Stimulated activated naive CD4-positive, alpha-beta T cell (primary cell): Measurements from ENCODE around the gene LIN52.

Experiments used
- DNase-seq, 6 experiments: peaks; one replicate each; lab custom pipeline; 2025; lab: John Stamatoyannopoulos, UW

Gene LIN52

DNA sequence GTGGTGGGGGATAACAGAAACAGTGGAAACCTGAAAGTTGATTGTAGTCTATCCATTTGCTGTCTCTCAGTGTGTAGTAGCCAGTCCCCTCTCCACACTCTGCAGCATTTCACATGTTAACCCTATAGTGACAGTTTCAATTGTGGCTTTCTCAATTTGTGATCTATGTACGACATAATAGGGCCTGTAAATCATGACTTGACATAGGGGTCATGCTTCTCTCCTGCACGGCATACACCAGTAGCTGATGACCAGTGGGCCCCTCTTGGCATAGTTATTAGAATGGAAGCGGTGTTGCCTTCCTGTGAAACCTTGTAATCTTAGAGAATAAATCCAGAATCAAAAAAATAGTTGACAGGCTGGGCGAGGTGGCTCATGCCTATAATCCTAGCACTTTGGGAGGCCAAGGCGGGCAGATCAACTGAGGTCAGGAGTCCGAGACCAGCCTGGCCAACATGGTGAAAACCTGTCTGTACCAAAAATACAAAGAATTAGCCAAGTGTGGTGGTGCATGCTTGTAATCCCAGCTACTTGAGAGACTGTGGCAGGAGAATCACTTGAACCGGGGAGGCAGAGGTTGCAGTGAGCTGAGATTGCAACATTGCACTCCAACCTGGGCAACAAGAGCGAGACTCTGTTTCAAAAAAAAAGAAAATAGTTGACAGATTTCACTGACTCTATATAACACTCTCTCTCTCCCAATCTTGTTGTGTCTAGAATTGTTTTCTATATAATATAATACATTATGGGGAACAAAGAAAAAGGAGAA, 109.9 kb downstream of the LIN52 start:
- DNase-seq: no peak

DNA sequence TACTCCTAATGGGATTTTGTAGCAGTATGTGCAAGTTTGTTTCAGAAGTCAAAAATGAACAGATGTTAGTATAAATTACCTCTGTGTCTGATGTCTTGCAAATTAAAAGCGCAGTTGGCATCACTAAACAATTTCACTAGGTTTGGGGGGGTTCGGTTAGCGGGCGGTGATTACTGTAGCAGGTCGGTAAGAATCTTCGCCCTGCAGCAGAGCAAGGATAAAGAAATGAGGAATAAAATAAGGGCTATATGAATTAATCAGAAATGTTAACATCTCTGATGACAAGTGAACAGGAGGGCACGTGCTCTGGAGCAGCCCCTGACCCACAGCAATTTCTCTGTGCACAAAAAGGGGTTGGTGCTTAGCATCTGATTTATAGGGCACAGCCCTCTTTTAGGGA, 110.9 kb downstream of the LIN52 start:
- no peak for DNase-seq

DNA sequence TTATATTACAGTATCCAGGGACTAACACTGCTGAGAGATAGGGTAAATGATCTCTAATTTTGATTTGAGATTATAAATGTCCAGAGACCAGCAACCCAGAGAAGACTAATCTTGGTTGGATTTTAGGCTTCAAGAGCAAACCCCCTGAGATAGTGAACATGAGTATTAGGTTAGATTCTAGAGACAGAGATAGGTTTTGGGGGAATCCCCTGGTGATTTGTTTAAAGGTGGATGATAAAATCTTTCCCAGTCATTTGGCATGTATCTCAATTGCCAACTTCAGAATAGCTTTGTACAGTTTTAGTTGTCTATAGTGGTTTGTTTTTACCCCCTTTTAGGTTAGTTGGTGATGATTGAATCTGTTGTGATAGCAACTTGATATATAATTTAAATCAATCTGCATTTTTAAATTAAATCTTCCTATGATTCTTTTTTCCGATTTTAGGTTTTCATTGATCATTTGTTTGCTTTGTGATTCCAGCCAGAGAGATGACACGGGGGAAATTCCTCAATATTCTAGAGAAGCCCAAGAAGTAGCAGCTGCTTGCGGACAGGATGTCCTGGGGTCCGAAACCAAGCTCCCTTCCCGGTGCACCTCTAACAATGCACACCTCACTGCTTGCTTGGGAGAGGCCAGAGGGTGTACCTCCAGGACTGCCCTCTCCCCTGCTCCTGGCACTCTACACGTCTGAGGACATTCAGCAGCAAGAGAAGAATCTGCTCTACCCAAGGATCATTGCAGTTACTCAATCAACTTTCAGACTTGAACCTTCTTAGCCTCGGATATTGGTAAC, 113.9 kb downstream of the LIN52 start:
- DNase-seq: no peak

DNA sequence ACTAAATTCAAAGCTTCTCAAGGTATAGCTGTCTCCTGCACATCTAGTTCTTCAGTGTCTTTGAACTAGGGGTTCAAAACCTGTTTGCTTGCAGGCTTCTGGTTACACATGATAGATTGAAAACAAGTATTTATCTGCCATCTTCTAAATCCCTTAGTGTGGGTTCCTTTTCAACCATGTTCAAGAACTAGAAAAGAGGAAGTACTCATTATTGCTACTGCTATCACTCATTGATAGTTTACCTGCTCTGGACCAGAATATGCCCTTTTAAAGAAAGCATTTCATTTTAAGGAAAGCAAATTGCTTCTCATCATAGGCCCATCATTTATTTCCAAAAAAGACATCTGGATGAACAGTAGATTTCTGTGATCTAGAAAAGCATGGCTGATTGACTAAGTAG, 117.4 kb downstream of the LIN52 start:
- no peak for DNase-seq

DNA sequence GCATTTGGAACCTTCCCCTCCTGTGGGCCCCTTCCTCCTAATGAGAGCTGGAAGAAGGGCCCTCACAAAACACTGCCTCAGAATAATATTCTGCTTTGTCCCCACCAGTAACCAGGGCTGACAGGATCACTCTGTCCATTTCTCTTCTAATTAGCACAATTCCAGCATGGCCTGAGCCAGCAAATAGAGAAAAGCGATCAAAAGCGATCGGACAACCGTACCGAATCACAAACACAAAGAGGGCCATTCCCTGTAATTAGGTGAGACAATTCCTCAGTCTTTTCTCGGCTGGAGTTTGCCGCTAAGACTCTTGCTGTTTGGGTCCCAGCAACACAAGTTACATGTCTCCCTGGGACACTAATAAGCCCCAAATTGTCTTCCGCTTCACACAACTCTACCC, 118.9 kb downstream of the LIN52 start:
- no peak for DNase-seq

DNA sequence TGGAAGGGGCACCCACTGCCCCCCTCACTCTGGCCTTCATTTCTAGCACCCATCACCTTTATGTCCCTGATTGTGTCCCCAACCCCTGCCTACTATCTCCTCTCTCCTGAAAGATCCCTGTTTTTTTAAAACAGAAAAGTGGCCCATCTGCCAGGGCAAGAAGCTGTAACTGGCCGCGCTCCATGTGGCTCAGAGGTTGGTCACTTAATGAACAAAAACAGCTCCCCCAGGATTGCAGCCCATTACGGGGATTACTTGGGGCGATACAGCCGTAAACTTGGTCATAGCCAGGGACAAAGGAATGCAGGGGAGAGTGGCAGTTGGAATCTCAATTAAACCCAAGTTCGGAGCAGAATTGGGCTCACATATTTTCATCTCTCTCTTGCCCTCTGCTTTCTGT, 119.7 kb downstream of the LIN52 start:
- DNase-seq: no peak

DNA sequence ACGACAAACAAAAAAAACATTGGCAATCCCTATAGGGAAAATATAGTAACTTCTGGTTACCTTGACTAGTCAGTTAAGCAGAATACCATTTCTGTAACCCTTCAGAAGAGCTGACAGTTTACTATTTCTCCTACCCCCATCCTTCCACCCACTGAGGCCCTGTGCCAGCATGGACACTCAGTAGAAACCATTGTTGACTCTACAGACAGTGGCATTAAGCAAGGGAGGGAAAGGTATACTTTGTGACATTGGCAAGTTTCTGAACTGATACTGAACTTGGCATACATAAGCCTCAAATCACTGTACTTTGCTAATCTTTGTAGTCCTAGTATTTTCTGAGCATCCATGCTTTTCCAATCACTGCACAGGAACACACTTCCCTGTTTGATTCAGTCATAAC, 121.1 kb downstream of the LIN52 start:
- DNase-seq: no peak

DNA sequence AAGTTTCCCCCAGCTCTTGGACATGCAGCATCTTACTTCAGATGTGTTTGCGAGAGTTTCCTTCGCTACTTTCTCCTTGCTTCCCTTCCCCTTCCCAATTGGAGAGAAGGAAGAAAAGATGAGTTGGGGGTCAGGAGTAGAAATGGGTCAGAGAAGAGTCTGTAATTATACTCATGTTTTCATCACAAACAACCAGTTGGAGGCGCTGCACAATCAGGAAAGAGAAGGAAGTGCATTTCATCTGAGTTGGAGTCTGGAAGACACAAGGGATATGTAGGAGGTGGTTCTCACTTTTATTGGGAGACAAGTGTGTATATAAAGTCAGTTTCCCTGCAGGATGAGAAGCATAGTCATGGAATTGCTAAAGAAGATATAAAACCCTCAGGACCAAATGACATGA, 123.2 kb downstream of the LIN52 start:
- no peak for DNase-seq

DNA sequence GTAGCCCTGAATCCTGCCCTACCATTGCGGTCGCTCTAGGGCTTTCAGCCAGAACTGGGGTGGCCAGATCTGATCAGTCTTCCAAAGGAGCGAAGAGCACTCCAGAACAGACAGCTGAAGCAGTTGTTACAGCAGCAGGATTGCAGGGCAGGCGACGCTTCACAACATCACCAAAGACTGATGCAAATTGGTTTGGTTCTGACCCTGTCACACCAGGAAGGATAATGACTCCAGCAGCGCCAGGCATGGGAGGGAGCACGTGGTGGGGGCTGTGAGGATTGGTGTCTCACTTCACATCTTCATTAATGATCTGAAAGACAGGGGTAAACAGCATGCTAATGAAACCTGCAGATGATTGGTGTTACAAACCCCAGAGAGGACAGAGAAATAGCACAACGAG, 123.9 kb downstream of the LIN52 start:
- no peak for DNase-seq

DNA sequence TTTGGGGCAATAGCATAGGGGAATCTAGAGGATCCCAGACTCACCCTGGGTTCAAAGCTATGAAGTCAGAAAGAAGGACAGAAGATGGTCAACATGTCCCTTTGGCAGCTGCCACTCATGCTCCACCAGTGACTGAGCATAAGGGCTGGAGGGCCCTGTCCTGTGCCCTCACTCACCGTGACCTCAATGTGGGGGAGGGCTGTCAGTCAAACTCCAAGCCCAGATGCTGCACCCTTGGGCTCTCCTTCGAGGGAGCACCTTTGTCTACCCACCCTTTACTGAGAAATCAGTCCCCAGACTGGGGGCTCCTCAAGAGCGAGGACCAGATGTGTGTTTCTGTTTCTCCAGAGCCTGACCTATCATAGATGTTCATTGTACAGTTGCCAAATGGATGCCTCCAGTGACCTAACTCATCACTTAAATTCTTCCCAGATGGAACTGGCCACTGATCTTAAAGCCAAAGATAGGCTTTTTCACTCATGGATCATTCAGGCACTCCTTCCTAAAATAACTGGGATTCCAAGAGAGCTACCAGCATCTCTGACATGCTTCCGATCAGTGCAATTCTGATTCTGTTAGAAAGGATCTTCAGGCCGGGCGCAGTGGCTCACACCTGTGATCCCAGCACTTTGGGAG, 127.3 kb downstream of the LIN52 start:
- no peak for DNase-seq

DNA sequence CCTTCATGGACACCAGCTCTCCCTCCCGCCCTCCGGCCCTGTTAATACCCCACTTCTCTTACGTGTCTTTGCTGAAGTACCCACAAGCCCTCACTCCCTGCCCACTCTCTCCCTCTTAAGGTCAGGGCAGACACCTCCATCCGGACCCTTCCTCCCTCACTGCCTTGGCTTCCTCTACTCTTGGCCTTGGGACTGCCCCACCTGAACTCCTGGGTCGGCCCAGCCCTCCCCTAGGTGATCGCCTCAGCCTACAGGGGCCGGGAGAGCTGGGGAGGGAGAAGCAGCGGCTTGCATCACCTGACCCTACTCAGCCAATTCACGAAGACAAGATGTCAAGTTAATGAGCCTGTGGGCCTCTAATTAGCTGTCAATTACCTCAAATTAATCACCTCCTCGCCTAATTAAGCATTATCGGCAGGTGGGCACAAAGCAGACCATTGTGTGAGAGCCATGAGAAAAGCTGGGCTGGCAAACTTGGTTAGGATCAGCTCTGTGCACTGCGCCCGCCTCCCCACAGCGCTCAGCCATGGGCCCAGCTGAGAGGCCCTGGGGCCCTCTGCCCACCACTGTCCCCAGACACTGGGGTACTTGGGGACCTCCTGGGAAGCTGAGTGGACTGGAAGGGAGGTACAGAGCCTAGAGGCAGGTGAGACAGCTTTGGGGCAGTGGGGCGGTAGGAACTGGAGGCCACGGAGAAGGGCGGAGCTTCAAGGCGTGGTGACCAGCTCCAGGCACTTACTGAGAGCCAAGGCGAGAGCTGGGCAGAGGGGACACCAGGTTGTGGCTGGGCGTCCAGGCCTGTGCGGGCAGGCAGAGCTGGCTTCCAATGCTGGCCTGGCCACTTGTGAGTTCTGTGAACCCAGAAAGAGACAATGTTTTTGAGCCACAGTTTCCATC, 129.4 kb downstream of the LIN52 start:
- no peak for DNase-seq

DNA sequence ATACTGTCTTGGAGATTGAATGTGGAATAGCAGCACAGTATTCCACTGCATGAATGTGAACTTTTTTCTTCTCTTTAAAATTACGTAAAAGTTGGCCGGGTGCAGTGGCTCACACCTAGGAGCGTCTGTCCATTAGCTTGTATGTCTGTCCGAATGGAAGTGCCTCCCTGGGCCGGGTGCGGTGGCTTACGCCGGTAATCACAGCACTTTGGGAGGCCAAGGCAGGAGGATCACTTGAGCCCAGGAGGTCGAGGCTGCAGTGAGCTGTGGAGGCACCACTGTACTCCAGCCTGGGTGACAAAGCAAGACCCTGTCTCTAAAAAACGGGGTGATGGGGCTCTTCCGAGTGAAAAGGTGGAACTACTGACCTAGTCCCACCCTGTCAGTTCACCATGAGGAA, 131.9 kb downstream of the LIN52 start:
- DNase-seq: no peak

DNA sequence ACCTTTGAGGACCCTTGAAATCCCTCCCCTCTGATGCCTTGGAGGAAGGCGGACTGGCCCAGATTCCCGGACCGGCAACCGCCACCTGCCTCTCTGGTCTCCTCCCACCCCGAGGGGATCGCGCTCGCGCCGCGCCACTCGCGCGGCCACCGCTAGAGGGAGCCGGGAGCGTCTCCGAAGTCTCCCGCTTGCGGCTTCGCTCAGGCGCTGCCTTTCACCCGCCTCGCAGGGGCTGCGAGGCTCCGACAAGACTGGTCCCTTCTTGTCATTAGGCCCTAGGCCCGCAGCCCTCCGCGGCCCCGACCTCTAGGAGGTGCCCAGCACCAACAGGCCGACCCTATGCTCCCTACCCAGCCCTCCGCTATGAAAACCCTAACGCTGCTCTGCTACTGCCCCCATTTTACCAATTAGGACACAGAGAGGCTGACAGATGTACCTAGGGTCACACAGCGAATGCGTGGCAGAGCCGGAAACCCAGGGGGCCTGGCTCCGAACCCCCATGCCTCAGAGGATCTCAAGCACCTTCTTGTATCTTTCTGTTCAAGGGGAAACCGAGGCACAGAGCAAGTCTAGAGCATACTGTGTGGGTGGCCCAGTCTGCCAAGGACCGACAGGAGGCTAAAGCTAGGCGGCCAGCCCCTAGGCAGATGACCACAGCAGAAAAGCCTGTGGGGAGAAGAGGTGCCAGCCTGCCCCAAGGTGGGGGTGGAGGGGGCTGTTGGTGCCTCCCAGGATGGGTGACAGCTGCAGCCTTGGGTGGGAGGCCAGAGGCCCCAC, 133.1 kb downstream of the LIN52 start:
- peak; percentile 32 to 66 (median 54) for DNase-seq

DNA sequence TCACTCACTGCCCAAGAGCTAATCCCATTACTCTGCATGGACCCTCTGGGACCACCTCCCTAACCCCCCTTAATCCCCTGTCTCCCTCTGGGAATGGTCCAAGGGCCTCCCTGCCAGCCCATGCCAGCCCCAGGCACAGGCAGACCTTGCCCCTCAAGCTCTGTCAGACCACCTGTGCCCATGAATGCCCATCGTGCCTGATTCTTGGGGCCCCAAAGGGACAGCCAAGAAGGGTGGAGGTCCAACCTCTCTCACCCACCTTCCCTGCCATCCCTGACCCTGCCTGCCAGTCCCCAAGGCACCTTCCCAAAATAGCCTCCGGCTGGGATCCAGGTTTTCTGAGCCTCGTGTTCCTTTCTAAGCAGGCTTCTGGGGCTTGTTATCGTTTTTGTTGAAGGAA, 133.7 kb downstream of the LIN52 start:
- DNase-seq: no peak

DNA sequence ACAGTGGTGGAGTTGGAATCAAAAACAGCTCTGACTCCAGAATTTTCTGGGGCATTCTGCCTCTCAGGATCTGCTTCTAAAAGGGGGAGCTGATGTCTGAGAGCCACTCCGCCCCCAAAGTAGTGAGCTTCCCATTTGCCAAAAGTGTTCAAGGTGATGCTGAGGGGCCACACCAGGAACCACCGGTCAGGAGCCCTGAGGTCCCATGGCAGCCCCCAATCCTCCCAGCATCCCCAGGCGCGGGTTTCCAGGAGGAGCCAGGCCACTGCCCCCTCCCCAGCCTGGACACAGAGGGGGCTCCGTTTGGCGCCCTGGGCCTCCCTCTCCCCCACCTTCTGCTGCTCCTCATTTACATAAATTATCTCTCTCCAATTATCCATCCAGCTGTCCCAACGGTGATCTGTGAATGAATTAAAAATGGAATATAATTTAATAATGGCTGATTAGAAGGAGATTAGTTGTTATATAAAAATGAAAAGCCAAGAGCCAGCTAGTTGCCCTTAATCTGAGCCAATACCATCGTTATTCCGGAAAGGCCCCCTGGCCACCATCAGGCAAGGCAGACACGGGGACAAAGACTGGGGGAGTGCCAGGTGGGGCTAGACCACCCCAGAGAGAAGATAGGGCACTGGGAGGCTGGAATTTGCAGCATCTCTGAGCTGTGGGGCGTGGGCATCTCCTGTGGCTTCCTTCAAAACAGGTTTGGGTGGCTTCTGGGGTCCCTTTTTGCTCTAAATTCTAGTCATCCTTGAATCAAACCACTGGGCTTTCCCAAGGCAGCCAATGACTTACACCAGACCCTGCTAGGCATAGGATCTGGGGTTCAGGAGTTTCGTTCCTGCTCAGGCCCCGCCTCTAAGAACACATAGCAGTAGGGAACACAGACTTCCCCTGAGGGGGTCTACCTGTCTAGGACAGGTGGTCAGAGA, 134.8 kb downstream of the LIN52 start:
- DNase-seq: no peak

DNA sequence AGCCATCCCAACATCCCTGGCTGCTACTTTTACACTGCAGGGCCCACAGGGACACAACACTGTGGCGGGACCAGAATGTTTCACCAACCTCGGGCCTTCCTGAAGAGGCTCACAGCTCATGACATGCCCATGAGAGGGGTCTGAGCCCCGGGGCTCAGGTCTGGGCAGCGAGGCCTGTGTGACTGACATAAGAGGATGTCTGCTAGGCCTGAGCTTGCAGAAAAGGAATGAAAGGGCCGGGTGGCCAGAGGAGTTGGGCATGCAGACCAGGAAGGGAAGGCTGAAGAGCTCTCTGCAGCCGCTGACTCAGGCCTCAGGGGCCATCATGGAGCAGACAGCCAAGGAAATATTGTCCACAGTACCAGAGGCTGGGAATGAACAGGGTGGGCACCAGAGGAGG, 136.2 kb downstream of the LIN52 start:
- DNase-seq: no peak

DNA sequence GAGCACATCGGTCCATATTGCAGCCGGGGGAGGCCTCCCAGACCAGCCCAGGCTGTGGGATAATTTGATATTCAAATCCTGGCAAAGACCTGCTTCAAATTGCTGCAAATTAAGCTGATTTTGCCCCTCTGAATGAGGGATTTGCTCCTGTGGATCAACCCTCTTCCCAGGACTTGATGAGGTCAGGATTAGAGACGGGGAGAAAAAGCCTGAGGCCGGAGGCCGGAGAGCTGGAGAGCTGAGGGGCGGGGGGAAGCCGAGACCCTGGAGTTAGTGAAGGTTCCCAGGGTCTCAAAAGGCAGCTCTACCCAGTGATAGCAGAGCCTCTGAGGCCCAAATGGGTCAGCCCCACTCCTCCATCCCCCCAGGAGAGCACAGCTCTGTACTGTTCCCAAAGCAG, 137.0 kb downstream of the LIN52 start:
- no peak for DNase-seq

DNA sequence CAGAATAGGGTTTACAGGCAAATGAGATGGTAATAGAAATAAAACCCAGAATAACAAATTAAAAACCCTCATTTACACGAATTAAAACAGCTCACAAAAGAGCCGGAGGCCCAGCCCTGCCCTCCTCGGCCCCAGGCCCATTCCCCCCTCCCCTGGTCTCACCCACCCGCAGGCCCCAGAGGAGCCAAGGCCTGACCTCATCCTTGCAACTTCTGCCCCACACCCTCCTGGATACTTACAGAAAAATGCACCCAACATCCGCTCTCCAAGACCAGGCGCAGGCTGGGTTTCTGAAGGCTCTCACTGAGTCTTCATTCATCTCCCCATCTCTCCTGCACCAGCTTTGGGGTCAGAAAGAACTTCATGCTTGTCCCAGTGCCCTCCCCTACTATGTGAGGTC, 138.3 kb downstream of the LIN52 start:
- DNase-seq: no peak

DNA sequence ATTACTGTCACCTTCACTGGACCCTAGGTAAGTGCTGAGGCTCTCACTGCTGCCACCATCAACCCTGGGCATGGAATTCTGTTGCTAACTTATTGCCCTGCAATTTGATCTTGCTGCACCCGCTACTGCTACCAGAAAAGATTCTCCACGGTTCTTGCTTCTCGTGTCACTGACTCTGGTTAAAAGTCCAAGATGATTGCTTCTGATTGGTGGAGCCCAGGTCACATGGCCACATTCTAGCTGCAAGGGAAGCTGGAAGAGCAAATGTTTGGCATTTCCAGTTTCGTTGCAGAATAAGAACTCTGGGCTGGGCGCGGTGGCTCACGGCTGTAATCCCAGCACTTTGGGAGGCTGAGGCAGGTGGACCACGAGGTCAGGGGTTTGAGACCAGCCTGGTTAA, 147.0 kb downstream of the LIN52 start:
- no peak for DNase-seq

DNA sequence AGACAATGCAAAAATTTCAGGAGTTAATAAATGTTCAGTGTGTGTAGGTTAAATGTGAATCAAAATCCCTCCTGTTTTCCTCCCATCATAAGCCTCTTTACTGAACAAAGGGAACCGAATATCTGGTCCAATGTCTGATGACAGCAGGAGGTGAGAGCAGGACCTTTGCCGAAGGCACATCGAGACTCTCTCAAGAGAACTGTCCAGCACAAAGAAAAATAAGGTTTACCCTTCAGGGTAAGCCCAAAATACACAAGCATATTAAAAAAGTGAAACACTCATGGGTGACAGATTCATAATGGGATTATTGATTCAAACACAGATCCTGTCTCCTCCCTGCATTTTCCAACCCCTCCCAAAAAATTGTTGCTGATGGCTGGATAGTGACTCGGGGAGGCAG, 150.3 kb downstream of the LIN52 start:
- DNase-seq: no peak
